Measurements from ENCODE around the gene CD200R1. TPM values are rescaled to one million over a fixed set of nuclear protein-coding genes. Genes with fewer than 3 reads are reported as not detected.

CD200R1 gene, protein sequence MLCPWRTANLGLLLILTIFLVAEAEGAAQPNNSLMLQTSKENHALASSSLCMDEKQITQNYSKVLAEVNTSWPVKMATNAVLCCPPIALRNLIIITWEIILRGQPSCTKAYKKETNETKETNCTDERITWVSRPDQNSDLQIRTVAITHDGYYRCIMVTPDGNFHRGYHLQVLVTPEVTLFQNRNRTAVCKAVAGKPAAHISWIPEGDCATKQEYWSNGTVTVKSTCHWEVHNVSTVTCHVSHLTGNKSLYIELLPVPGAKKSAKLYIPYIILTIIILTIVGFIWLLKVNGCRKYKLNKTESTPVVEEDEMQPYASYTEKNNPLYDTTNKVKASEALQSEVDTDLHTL
- total RNA-seq = not detected in 2 replicates
- 0.01 TPM for polyA plus RNA-seq (2012)

DNA sequence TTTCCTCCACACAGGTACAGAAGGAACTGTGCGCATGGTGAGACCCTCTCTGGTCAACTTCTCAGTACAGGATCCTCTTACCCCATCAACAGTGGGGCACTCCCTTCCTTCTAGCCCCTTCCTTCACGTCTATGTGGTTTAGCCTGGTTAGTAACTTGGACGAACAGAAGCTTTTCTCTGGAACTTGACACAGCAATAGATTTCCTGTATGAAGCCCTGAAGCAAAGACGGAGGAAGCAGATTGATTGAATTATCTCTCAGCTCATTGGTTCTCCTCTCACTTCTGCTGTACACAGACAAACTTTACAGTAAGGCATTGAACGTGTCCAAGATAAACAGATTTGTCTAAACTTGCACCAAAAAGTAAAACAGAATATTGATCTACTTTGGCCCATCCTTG, at the start of gene CD200R1:
TSS of gene CD200R1 (minus strand) at position 210 of the 400 bp plus-strand sequence. CDS start 246 bp downstream, outside the sequence.
- DNase-seq (ENCODE audit: low read depth) = no peak

DNA sequence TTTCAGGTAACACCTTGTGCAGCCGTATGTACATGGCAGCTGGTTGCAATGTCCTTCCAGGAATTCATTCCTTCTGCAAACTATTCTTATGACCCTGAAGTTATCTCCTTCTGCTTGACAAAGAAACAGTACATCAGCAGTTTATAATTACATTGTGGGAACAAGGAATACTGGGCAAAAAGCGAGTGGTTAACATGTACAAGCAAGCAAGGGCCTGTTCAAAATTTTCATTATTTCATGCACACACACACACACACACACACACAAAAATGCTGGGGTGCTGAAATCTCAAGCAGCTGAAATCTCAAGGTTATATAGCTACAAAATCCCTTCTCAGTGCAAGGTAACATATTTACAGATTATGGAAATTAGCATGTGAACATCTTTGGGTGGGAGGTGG, 46.6 kb upstream of the CD200R1 start:
- DNase-seq (ENCODE audit: low read depth) = no peak

DNA sequence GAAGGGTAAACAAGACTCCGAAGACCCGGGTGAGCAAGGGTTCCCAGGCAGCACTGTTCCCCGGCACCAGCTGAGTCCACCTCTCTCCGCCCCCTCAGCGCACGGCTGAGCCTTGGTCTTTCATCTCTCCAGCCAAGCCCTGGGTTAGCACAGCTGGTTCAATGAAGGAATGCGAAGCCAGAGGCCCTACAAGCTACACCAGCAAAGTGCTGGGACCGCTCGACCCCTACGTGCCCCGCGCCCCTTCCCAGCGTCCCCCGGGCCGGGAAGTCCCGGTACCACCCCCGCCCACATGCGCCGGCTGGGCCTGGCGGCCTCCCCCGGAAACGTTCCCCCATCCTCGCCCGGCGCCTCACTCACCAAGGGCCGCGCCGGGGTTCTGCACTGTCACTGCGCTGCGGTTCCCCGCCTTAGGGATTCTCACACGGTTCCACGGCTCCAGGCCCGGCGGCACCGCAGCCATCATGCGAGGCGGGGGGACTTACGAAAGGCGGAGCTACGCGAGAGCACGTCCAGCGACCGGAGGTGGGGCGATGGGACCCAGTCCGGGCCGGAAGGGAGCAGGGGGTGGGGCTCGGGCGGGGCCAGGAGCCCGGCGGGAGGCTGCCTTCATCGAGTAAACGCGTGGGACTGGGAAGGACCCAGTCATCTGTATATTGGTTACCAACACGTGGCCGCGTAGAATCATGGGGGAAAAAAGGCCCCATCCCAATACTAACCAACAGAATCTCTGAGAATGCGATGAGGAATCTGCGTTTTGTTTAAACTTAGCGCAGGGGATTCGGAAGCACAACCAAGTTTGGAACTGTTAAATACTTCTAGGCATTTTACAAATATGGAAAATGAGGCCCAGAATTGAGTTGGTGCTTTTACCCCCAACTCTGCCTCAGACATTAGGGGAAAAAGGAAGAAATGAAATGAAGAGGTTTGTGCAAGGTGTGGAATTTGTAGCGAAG, 44.6 kb upstream of the CD200R1 start:
- DNase-seq (ENCODE audit: low read depth) = peak; percentile 96

DNA sequence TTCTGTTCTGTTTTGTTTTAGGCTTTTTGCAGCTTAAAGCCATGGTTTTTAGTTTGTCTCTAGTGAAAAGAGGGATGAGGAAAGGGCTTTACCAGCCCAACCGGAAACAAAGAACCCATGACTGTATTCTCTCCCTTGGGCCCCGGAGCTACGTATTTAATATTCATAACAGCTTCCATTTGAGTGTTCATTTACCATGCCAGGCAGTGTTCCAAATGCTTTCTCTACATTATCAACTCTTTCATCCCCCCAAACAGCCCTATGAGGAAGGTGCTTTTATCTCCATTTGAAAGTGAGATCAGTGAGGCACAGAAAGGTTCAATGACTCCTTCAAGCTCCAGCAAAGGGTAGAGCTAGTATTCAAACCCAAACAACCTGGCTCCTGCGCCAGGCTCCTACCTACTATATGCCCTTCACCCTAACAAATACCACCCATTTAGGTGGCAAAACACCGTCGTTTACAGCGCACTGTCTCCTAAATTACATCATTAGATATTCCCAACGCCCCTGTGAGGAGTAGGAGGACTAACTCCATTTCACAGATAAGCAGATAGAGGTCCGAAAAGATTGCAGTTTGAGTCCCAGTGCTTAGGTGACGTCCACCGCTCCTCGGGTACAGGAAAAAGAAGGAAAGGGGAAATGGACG, 43.8 kb upstream of the CD200R1 start:
- DNase-seq (ENCODE audit: low read depth) = peak; percentile 26

DNA sequence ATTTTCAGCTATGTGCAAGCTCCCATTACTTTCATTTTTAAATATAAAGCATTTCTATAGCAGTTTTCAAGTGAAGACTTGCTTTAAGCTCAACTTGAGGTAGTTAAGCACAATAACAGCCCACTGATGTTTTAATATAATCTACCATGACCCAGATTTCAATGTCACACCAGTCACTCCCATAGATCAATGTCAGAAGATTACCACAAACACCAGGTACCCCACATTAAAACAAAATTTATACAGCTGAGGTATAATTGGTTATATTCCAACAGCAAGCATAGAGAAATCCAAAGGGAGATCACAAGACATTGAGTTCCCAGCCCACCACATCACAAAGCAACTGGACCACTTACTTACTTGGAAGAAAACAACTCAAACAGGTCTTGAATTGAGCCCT, 38.7 kb upstream of the CD200R1 start:
- DNase-seq (ENCODE audit: low read depth) = no peak

DNA sequence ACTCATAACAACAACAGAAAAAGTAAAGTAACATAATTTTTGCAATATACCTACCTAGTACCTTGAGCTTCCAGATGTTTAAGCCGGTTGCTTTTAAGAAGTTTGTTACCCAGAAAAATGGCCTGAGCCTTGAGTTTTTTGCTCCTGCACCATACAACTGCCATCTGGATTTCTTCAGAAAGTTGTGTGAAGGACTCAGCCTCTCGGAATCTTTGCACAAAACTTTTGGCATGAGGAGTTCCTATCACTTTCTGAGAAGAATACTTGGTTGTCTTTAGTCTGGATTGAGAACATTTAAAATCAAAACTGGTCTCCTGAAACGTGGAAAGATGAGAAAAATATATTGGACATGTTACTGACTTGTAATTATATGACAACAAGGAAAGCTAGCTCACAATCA, 33.2 kb upstream of the CD200R1 start:
- no peak for DNase-seq (ENCODE audit: low read depth)

DNA sequence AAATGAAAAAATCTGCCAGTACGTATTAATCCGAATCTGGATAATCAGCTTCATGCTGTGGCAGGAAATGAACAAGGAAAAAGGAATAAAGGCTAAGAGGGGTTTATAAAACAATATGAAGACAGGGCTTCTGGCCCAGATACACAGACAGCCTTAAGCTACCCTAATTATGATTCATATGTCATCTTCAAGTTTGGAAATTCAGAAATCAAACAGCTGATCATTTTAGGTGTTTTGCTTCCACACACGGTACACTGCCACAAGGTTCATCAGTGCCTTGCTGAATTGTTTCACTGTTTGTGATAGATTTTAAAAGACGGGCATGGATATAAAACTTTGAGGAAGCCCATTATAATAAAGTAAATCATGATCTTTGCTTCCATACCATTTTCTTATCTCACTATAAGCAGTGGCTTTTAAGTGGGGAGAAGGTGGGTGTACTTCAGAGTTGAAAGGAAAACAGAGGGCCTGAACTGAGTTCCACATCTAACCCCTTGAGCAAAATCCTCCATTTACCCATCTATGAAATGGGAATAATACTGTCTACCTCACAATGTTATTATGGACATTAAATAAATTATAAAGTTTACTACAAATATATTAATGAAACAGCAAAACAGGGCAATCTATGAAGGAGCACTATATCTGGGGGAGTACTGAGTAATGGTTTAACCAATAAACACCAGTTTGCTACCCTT, 31.6 kb upstream of the CD200R1 start:
- no peak for DNase-seq (ENCODE audit: low read depth)

DNA sequence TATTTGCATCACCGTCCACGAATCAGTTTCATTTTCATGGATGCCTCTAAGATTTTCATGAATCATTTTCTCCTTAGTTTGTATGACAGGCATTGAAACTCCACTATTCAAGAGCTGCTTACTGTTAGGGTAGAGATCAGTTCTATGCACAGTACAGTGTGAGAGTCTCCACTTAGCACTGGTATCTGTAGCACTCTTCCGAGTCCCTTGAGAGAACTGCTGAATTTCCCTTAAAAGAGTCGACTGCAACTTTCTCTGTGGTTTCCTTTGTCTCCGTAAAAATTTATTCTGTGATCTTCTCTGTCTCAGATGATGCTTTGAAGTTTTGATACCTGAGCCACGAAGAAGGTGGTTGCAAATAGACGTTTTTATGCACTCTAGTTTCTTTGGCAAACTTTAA, 30.7 kb upstream of the CD200R1 start:
- DNase-seq (ENCODE audit: low read depth) = no peak

DNA sequence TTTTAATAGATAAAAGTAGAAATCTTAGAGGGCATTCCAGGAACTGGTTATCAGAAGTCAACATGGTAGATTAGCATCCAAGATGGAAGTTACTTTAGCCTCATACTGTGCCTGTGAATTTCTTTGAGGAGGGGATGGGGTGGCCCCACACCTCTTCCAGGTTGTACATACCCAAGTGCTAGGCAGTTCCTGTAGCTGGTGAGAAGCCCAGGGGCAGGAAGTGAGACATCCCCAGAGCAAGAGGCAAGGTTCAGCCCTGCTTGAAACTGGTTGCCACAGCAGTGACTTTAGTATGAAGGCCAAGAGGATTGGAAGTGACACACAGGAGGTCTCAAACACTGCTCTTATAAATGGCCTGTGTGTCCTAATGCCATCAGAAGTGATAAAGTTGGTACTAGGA, 27.8 kb upstream of the CD200R1 start:
- DNase-seq (ENCODE audit: low read depth) = no peak

DNA sequence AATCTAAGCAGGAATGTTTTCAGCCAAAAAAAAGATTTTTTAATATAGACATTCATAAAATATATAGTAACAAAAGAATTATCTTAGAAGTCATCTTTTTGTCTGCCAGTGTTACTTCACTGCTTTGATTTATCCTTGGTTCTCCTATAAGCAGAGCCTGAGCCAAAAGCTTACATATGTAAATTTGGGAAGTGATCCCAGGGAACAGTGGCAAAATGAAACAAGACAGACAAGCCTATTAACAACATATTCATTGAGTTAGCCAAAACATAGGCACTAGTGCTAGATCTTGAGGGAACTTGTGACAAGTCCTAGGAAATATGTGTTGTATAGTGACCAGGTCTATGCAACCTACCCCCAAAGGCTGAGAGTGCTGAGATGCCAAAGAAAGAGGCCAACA, 27.1 kb upstream of the CD200R1 start:
- no peak for DNase-seq (ENCODE audit: low read depth)

DNA sequence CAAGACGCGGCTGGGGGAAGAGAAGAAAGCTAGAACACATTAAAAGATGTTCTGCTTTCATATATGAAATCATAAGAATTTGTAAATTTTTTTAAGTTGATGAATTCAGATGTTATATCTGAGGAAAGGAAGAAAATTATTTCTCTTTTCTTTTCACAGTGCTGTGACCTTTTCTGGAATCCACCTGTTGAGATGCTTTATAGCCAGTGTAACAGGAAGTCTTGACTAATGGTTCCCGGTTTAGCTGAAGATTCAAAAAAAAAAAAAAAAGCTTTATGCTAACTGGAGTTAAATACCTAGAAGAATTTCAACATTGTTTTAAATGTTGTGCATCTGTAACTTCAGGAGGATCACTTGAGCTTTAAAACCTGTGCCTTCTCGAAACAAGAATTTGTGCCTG, 25.8 kb upstream of the CD200R1 start:
- DNase-seq (ENCODE audit: low read depth) = no peak

DNA sequence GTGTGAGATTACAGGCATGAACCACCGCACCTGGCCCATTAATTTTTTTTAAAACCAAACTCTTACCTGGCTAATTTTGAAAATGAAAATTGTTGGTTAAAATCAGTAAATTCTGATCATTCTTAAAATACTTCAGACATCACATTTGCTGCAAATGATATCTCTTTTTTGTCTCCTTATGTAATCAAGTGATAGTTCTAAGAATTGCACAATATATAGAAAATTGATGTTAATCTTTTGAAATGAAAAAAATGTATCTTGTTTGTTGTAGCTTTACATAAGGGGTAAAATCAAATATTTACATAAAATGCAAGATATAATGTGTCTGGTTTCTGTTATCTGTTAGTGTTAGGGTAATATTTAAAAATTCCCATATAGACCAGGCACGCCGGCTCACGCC, 20.9 kb upstream of the CD200R1 start:
- no peak for DNase-seq (ENCODE audit: low read depth)

DNA sequence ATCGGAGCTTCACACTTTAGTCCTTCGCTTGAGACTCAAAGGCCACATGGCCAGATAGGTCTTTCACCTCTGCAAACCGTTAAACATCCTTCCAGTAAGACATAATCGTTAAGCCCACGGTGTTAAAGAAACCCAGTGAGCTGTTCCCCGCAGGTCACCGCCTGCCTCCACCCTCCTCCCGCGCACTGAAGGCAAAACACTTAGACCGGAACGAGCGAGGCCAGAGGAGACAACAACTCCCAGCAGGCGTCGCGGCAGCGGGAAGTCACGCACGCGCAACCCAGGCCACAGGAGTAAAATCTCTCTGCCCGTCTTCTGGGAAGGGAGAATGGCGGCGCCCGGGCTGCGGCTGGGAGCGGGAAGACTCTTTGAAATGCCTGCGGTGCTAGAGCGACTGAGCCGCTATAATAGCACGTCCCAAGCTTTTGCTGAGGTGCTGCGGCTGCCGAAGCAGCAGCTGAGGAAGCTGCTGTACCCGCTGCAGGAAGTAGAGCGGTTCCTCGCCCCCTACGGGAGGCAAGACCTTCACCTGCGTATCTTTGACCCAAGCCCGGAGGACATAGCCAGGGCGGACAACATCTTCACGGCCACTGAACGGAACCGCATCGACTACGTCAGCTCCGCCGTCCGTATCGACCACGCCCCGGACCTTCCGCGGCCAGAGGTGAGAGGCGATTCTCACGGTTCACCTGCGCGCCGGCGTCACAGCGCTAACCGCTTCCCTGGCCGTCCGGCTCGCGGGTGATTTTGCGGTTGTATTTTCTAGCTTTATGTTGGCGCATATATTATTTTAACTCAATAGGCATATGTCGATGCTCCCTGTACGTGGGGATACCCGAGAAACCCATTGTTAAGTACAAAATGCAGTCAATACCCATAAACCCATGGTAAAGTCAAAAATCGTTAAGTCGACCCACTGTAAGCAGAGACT, 16.0 kb upstream of the CD200R1 start, which contains the start of gene GTPBP8:
TSS of gene GTPBP8 (plus strand) at position 313 of the 931 bp plus-strand sequence. CDS start at position 329, 16 bp downstream.
- peak; percentile 92 for DNase-seq (ENCODE audit: low read depth)

DNA sequence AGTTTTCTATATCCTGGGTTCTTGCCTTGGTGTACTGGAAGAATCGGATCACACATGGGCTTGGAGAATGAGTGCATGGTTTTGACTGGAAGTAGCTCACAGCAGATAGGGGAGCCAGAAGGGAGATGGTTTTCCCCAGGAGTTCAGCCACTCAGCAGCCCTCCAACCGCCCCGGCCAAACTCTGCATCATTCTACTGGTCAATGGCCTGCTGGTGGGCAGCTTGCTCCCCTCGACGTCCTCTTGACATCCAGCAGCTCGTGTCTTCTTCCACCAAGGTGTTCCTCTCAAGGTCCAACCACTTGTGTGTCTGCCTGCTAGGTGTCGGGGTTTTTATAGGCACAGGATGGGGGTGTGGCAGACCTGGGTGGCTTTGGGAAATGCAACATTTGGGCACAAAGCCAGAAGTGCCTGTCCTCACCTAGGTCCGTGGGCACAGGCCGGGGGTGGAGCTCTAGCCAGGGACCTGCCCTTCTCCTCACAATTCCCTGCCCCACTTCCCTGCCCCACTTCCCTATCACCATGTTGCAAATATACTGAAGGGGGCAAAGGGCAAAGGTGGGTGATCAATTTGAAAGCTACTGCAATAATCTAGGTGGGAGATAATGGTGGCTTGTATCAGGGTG, 12.9 kb upstream of the CD200R1 start:
- DNase-seq (ENCODE audit: low read depth) = no peak

DNA sequence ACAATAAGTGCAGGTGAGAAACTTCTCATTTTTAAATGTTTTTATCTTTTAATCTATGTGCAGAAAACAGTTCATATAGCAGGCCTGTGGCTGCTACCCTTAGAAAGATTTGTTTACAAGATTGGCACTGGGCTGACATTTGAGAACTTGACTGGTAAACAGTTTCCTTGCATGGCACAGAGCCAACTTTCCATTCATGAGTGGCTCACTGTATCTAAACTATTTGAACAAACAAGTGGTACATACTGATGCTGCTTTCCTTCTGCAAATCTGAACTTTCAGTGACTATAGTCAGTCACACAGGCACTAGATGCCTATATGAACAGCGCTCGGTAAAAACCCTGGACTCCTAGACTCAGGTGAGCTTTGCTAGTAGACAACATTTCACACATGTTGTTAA, 9.6 kb upstream of the CD200R1 start:
- peak; percentile 25 for DNase-seq (ENCODE audit: low read depth)

DNA sequence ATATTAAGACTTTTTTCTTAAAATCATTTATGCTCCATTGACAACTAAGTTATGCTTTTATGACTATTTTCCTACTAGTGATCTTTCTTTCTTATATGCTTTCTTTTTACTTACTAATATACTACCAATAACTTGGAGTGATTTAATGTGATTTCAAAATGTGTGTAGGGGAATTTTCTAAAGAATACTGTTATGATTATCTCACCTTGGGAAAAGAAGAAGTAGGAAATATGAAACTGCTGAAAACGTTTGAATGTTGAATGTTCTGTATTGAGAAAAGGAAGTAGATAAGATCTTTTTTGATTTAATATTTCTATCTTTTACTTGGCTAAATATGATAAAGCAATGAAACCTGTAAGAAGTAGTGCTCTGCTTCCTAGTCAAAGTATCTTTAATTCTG, 7.8 kb upstream of the CD200R1 start:
- no peak for DNase-seq (ENCODE audit: low read depth)

DNA sequence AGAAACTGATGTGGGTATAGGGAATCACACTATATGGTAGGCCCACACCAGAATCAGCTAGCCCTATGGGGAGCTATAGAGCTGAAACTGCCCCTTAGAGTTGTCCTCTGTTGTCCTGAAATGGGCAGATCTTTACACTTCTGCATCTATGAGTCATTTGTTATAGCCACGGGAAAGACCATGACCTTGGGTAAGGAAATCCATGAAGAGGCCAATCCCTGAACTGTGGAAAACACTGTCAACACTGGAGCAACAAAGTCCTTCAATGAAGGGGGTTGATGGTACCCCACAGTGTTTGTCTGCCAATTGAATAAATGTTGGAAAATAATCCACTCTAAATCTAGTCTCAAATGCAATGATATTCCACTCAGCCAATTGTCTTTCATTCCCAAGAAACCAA, 5.2 kb upstream of the CD200R1 start:
- DNase-seq (ENCODE audit: low read depth) = no peak

DNA sequence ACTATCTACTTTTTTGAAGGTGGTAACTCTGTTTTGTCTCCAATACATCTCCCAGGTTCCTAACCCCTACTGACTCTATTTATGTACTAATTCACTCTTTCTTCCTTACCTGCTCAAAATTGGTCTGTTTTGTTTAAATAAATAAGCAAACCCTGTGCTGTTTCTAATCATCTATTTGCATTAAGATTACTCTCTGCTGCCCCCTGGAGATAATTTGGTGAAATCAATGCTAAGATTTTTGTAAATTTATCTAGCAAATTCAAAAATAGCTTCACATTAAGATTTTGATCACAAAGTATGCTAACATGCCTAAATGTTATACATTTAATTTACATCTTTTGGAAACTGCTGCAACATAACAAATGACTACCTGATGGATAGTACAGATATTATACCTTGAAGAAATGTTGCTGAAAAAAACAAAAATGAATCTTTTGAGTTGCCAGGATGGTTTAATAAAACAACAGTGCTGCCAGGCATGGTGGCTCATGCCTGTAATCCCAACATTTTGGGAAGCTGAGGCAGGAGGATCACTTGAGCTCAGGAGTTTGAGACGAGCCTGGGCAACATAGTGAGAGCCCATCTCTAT, 4.4 kb upstream of the CD200R1 start:
- DNase-seq (ENCODE audit: low read depth) = peak; percentile 59

DNA sequence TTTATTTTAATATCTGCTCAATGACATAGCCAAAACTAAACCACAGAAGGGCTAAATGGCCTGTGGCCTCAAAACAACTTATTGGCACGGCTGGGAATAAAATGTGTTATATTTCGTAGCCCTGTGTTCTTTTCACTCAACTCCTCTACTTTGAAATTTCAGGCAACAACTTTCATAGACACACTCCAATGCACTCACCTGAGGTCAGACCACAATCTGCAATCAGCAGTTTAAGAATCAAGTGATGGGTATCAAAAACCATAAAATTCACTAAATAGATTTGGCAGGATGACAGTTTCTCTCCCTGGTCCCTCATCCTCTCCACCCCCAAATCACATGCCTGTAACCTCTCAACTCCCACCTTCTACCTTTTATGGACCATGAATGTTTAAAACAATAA, 2.0 kb upstream of the CD200R1 start:
- no peak for DNase-seq (ENCODE audit: low read depth)
